Measurements from ENCODE around the gene DNAJA1.

DNAJA1 gene

GRCh38 chr9:33029231-33029786, 4.2 kb downstream of the DNAJA1 start:
- DNase-seq (ENCODE audit: low read depth): no peak

- DNase-seq (ENCODE audit: low read depth): no peak
Measured at GRCh38 chr9:33030285-33030684, 5.2 kb downstream of the DNAJA1 start.

DNA sequence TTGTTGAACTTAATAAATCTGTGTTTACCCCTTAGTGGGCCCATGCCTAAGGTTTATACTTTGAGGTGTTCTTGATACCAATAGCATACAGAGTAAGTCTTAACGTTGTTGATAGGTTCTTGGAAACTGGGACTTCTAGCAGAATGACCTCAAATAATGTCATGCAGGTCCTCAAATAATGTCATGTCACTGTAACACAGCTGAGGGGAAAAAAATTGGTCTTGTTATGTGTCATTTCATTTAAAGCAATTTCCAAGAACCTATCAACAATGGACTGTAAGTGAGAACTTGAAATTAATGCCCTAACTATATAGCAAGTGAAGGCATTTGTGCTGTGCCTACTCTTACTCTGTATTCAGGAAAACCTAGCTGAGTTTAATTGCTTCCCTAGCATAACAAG, 7.2 kb downstream of the DNAJA1 start:
- DNase-seq (ENCODE audit: low read depth): no peak

- DNase-seq (ENCODE audit: low read depth): no peak
Measured at GRCh38 chr9:33032865-33033264, 7.8 kb downstream of the DNAJA1 start.

- DNase-seq (ENCODE audit: low read depth): no peak
Measured at GRCh38 chr9:33040792-33041431, 15.8 kb downstream of the DNAJA1 start.

- DNase-seq (ENCODE audit: low read depth): no peak
Measured at GRCh38 chr9:33041432-33042188, 16.5 kb downstream of the DNAJA1 start.

DNA sequence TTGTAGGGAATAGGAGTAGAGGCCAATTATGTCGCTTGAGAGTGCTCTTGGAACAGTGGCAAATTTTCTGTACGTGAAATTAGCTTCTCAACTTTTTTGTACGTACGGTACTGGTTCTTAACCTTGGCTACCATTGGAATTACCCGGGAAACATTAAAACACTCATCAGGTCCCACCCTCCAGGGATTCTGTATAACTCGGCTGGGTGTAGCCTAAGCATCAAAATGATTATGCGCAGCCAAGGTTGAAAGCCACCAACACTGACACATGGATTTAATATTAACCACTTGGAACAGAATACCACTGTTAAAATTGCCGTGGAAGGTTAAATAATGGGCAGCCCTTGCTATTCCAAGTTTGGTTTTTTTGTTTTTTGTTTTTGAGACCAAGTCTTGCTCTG, 17.4 kb downstream of the DNAJA1 start:
- no peak for DNase-seq (ENCODE audit: low read depth)

- DNase-seq (ENCODE audit: low read depth): no peak
Measured at GRCh38 chr9:33043671-33044070, 18.6 kb downstream of the DNAJA1 start.

DNA sequence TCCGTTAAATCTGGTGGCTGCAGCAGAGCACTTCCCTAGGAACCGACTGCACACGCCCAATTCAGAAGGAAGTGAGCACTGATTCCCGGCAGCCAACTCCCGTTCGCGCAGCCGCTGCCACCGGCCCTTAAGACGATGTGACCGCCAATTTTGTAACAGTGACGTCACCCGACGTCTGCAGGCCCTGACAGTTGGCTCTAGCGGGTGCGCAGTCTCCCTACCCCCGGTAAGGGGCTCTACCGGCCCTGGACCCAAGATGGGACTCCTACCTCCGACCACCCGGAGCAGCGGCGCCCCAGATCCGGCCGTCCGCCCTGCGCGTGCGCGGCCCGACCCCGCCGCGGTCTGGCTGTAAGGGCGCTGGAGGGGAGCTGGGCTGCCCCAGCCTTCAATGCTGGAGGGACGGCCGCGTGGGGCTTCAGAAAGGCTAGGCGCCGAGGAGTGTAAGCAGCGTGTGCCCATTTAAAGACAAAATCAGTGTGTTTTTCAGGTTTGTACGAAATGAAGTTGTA, 19.1 kb downstream of the DNAJA1 start:
- peak; percentile 18 for DNase-seq (ENCODE audit: low read depth)

GRCh38 chr9:33044677-33045282, 19.7 kb downstream of the DNAJA1 start:
- no peak for DNase-seq (ENCODE audit: low read depth)

DNA sequence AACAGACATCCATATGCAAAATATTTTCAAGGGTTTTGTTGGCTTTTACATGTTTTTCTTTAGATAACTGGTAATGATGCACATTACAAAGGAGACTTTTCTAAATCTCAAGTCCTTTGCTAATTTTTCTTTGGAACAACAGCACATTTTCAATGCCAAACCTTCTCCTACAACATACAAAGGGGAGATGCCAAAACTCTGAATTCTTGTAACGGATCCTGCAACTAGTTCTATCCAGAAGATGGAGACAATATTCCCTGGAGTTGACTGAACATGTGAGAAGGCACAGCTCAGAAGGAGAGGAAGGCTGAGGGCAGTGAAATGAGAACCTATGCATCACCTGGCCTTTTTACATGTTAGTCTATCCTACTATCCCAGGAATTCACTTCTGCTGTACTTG, 21.0 kb downstream of the DNAJA1 start:
- no peak for DNase-seq (ENCODE audit: low read depth)

GRCh38 chr9:33048054-33048465, 23.0 kb downstream of the DNAJA1 start:
- DNase-seq (ENCODE audit: low read depth): no peak

DNA sequence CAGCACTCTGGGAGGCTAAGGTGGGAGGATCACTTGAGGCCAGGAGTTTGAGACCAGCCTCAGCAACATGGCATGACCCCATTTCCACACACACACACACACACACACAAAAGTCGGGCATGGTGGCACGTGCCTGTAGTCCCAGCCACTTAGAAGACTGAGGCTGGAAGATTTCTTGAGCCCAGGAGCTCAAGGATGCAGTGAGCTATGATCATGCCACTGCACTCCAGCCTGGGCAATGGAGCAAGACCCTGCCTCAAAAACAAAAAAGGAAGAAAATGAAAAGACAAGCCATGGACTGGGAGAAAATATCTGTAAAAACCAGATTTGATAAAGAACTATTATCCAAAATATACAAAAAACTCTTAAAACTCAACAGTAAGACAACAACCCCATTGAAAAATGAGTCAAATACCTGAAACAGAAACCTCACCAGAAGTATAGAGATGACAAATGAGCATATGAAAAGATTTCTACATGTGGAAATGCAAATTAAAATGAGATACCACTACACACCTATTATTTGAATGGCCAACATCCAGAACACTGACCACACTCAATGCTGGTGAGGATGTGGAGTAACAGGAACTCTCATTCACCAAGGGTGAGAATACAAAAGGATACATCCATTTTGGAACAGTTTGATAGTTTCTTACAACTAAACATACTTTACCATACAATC, 24.7 kb downstream of the DNAJA1 start:
- no peak for DNase-seq (ENCODE audit: low read depth)

GRCh38 chr9:33051144-33051543, 26.1 kb downstream of the DNAJA1 start:
- no peak for DNase-seq (ENCODE audit: low read depth)

DNA sequence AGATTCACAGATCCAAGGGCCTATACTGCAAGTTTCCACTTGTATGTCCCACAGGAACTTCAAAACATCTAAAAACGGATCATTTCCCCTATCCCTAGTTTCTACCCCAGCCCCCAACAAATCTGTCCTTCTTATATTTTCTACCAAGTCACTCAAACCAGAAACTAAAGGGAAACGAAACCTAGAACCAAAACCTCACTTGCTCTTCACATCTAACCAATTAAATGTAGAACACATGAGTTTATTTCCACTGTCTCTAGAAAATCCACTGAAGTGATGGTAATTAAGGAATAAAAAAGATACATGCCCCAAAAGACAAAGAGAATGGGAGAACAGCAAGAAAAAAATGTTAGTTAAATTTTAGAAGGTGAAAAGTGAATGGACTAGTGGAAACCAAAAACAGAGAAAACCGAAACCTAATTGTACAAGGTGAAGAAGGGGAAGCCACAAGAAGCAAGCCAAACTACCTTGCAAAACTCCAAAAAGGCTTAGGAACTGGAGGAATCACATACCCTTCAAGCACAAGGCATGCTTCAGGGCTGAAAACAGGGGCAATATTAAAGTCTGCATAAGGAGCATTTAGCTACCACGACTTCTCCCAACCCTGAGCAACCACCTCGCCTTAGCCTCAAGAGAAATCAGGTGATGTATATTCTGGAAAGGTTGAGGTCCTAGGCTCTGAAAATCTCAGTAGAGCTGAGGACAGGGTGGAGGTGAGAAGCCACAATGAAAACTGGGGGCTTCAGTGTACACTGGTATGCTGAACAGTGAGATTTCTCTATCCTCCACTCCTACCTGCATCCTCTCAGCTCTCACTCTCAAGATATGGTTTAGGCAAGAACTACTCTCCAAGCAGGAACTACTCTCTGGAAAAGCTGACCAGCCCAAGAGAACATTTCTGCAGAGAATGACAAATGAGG, 40.3 kb downstream of the DNAJA1 start:
- DNase-seq (ENCODE audit: low read depth): no peak

DNA sequence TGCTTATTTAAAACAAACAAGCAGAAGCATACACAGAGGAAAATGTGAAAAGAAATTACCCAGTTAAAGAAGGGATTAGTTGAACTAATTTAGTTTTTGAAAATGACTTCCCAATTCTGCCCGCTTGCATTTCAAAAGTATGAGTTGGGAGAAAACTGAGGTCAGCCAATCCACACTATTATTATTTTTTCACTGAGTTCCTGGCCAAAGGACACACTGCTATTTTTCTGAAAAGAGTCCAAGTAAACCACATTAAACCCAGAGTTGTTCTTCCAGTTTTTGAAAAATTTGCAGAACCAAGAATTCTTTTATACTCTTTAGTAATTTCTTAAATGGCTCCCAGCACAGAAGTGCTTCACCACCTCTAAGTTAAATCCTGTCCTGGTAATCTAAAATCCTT, 43.9 kb downstream of the DNAJA1 start:
- no peak for DNase-seq (ENCODE audit: low read depth)

GRCh38 chr9:33076046-33077004, 51.3 kb downstream of the DNAJA1 start, which contains the start of gene SMU1:
TSS of gene SMU1 (minus strand) at chr9:33076674. CDS start at chr9:33076608, 66 bp downstream.
- DNase-seq (ENCODE audit: low read depth): peak; percentile 92

- no peak for DNase-seq (ENCODE audit: low read depth)
Measured at GRCh38 chr9:33080534-33080933, 55.5 kb downstream of the DNAJA1 start.

DNA sequence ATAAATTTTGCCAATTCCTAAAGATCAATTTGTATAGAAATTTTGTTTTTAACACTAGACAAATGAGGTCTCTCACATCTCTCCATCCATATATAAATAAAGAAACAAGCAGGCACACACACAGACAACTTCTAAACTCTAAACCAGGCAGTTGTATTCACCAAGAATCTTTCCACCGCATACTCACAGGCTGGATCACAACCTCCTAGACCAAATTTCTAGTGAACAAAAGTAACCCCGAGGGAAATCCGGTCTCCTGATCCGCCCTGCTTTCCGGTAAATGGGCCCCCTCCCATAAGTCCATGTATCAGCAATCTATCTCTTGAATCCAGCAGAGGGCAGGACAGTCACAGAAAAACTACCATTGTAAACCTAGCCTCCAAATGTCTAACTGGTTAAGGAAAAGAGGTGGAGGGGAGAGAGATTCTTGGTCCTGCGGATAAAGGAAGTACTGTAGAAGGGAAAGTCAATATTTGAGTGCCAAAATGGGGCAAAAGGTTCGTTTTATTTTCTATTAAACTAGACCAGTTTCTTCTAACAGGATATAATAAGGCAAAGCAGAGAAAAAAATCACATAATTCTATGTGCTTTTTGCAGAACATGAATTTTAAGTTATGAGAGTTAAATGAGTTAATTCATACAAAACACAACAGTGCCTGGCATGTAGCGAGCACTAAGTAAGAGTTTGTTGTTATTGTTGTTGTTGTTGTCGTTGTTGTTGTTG, 56.2 kb downstream of the DNAJA1 start:
- DNase-seq (ENCODE audit: low read depth): peak; percentile 15
